SK-N-SH (cell line): ENCODE measurements around the gene ABHD2. TPM values are rescaled to one million over a fixed set of nuclear protein-coding genes. Genes with fewer than 3 reads are reported as not detected.

Source experiments
- CTCF ChIA-PET: fragments of 300-600, 350-600 bp; formaldehyde crosslinking; extraction: SDS; loops from one replicate; lab custom pipeline; 2021; lab: Yijun Ruan, JAX
- POLR2A ChIA-PET: fragments of 350-600 bp; sonication (Branson Sonifier 250); formaldehyde crosslinking; extraction: SDS; loops from one replicate; lab custom pipeline; 2020; ENCODE audit warnings: antibody characterized with exemption, inconsistent platforms; lab: Yijun Ruan, JAX
- DNase-seq: peaks from one replicate; pipeline ENCODE4 v3.0.0; 2012
- H2AFZ ChIP-seq: fragments of 200-600 bp; sonication (generic); 2 replicates; pipeline ENCODE4 v1.8.1; 2016; ENCODE audit warnings: antibody characterized with exemption, mild to moderate bottlenecking, low read depth
- H3F3A ChIP-seq: fragments of 200-600 bp; sonication (generic); replicated peaks from 2 replicates; pipeline ENCODE3; 2016; ENCODE audit warnings: antibody characterized with exemption, mild to moderate bottlenecking; ENCODE audit not compliant: insufficient read depth
- H3K27ac ChIP-seq, 2 experiments: fragments of 200-500 bp in 1 of 2; fragments of 200-600 bp in 1 of 2; sonication (Bioruptor generic) in 1 of 2; sonication (generic), shearing (Covaris generic) in 1 of 2; 2 replicates each; pipeline versions ENCODE4 v1.5.1 to v1.6.1; 2014 to 2016; ENCODE audit warnings: low read depth in 2 of 2, inconsistent platforms in 1 of 2, low read length in 1 of 2, mild to moderate bottlenecking in 1 of 2, mixed read lengths in 1 of 2
- H3K27me3 ChIP-seq: fragments of 200-600 bp; sonication (generic), shearing (Covaris generic); 2 replicates; pipeline ENCODE4 v1.6.1; 2016; ENCODE audit warnings: mixed run types; ENCODE audit not compliant: insufficient read depth
- H3K36me3 ChIP-seq, 2 experiments: fragments of 200-500 bp in 1 of 2; fragments of 200-600 bp in 1 of 2; sonication (Bioruptor generic) in 1 of 2; sonication (generic) in 1 of 2; replicated peaks in 1 of 2; 2 replicates each; pipeline versions ENCODE3 to v1.5.1; 2014 to 2016; ENCODE audit warnings: low read length in 1 of 2, mild to moderate bottlenecking in 1 of 2; ENCODE audit not compliant: insufficient read depth in 2 of 2, control insufficient read depth in 1 of 2
- H3K4me1 ChIP-seq, 2 experiments: fragments of 200-500 bp in 1 of 2; fragments of 200-600 bp in 1 of 2; sonication (Bioruptor generic) in 1 of 2; sonication (generic), shearing (Covaris generic) in 1 of 2; 2 replicates each; pipeline versions ENCODE4 v1.5.1 to v1.6.1; 2014 to 2016; ENCODE audit warnings: low read depth in 1 of 2, low read length in 1 of 2, mixed run types in 1 of 2; ENCODE audit not compliant: insufficient read depth in 2 of 2, control insufficient read depth in 1 of 2
- H3K4me2 ChIP-seq: fragments of 200-600 bp; sonication (generic), shearing (Covaris generic); 2 replicates; pipeline ENCODE4 v1.6.1; 2017; ENCODE audit warnings: mixed run types
- H3K4me3 ChIP-seq, 2 experiments: fragments of 200-500 bp in 1 of 2; fragments of 200-600 bp in 1 of 2; sonication (Bioruptor generic) in 1 of 2; sonication (generic), shearing (Covaris generic) in 1 of 2; 2 replicates each; pipeline versions ENCODE4 v1.5.1 to v1.8.1; 2014 to 2016; ENCODE audit warnings: low read depth in 2 of 2, inconsistent platforms in 1 of 2, low read length in 1 of 2, mild to moderate bottlenecking in 1 of 2, mixed read lengths in 1 of 2, moderate library complexity in 1 of 2
- H3K79me2 ChIP-seq: fragments of 200-600 bp; sonication (generic); 2 replicates; pipeline ENCODE4 v1.8.1; 2017; ENCODE audit warnings: mild to moderate bottlenecking; ENCODE audit not compliant: insufficient read depth
- H3K9ac ChIP-seq: fragments of 200-600 bp; sonication (generic); 2 replicates; pipeline ENCODE4 v1.6.1; 2017; ENCODE audit warnings: mixed run types
- H3K9me2 ChIP-seq: fragments of 200-600 bp; sonication (generic); 2 replicates; pipeline ENCODE4 v1.6.1; 2017; ENCODE audit warnings: mixed run types
- H3K9me3 ChIP-seq: fragments of 200-600 bp; sonication (generic); 2 replicates; pipeline ENCODE4 v1.6.1; 2017; ENCODE audit warnings: mixed run types, mild to moderate bottlenecking, moderate library complexity
- H4K20me1 ChIP-seq: fragments of 200-600 bp; sonication (generic); 2 replicates; pipeline ENCODE4 v1.6.1; 2017; ENCODE audit warnings: mild to moderate bottlenecking, mixed run types; ENCODE audit not compliant: insufficient read depth
- ELF1 ChIP-seq: IDR thresholded peaks from 2 replicates; pipeline ENCODE4 v1.4.0; 2012
- EP300 ChIP-seq, 2 experiments: IDR thresholded peaks; 2 replicates each; pipeline versions ENCODE4 v1.4.0 to v1.6.1; 2012; ENCODE audit warnings: borderline replicate concordance in 1 of 2, low read depth in 1 of 2, low read length in 1 of 2
- FOSL2 ChIP-seq: IDR thresholded peaks from 2 replicates; pipeline ENCODE4 v1.4.0; 2012; ENCODE audit warnings: low read depth, mild to moderate bottlenecking, moderate library complexity, borderline replicate concordance
- GABPA ChIP-seq: IDR thresholded peaks from 2 replicates; pipeline ENCODE4 v1.4.0; 2012; ENCODE audit warnings: low read depth, mild to moderate bottlenecking
- GATA2 ChIP-seq: sonication (generic); formaldehyde crosslinking; IDR thresholded peaks from 2 replicates; pipeline ENCODE4 v1.5.0; 2020; ENCODE audit warnings: mild to moderate bottlenecking, missing genetic modification reagents
- MEF2A ChIP-seq: IDR thresholded peaks from 2 replicates; pipeline ENCODE4 v1.4.0; 2012; ENCODE audit warnings: low read depth, borderline replicate concordance
- MXI1 ChIP-seq: IDR thresholded peaks from 2 replicates; pipeline ENCODE4 v1.6.1; 2012; ENCODE audit warnings: mild to moderate bottlenecking, low read depth, low read length, improper control_type of control experiment
- NFIC ChIP-seq: IDR thresholded peaks from 2 replicates; pipeline ENCODE4 v1.4.0; 2012; ENCODE audit warnings: borderline replicate concordance
- POLR2AphosphoS5 ChIP-seq: IDR thresholded peaks from 2 replicates; pipeline ENCODE4 v1.6.1; 2012; ENCODE audit warnings: low read depth, low read length
- RFX5 ChIP-seq: IDR thresholded peaks from 2 replicates; pipeline ENCODE4 v1.6.1; 2012; ENCODE audit warnings: mild to moderate bottlenecking, improper control_type of control experiment, low read length
- RXRA ChIP-seq: IDR thresholded peaks from 2 replicates; pipeline ENCODE4 v1.4.0; 2012; ENCODE audit warnings: low read depth, mild to moderate bottlenecking, borderline replicate concordance
- SIN3A ChIP-seq: IDR thresholded peaks from 2 replicates; pipeline ENCODE4 v1.6.1; 2012; ENCODE audit warnings: low read depth, mild to moderate bottlenecking, low read length, moderate library complexity, borderline replicate concordance
- SMC3 ChIP-seq: IDR thresholded peaks from 2 replicates; pipeline ENCODE4 v1.6.1; 2012; ENCODE audit warnings: low read depth, low read length, improper control_type of control experiment
- TCF12 ChIP-seq: IDR thresholded peaks from 2 replicates; pipeline ENCODE4 v1.4.0; 2012
- WGBS: methylation state at CpG from one replicate; pipeline ENCODE4 v1.1.6; 2017; ENCODE audit warnings: low lambda C conversion rate; 5-methylcytosine and 5-hydroxymethylcytosine counted together
- polyA plus RNA-seq, 3 experiments: library from polyadenylated mRNA; depleted of rRNA; stranded (reverse); fragments of >200 nt; gene quantifications; 2 replicates each; pipeline ENCODE4 v1.2.3, GENCODE V29; 2012
- TF ChIP-seq, protein P1 (sequence below): fragments of 200-600 bp; sonication (generic); IDR thresholded peaks from 2 replicates; pipeline ENCODE4 v1.6.1; 2017; ENCODE audit warnings: antibody characterized with exemption, mild to moderate bottlenecking, moderate library complexity
- TF ChIP-seq, protein P2 (sequence below): fragments of 150-350 bp; IDR thresholded peaks from 2 replicates; pipeline ENCODE4 v1.6.1; 2017; ENCODE audit warnings: antibody characterized with exemption, low read length, low read depth, borderline replicate concordance
- TF ChIP-seq, protein P3 (sequence below): IDR thresholded peaks from 2 replicates; pipeline ENCODE4 v1.4.0; 2012; ENCODE audit warnings: low read depth, borderline replicate concordance

ABHD2 gene
- polyA plus RNA-seq, 1 of the 3 experiments (the other 2 are of a cell fraction) = 19.2 TPM

DNA sequence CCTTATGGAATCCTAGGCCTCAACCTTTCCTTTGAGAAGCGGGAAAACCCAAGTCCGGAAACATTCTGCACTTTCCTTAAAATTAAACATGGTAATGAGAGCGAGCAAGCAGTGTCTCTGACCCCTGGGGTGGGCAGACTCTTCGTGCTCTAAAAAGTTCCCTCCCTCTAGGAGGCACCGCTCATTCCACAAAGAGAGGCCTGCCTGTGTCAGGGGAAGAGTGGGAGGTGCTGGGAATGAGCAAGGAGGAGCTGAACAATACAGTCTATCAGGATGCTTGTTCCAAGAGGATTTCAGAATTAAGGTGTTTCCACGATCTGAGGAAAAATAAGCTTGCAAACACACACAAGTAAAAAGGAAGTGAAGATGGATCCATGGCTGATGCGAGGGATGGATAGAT is 139.2 kb downstream of the ABHD2 start:
- no peaks in the 10 kb centered on the region for H3K9me2 ChIP-seq
- no peaks in the 10 kb centered on the region for H3K79me2 ChIP-seq
- H3K27ac ChIP-seq = no peak overlapping the region
- ChIA-PET CTCF (interaction anchor here (1.0 to 7.4 kb wide), 2 partner anchors 21 to 505 kb away, joined by 3 to 56 read pairs; no protein-coding TSS in a partner anchor), POLR2A (no interaction called here)
- H3K27me3 ChIP-seq = no peaks in the 10 kb centered on the region
- no peak overlapping the region for H2AFZ ChIP-seq
- no peaks in the 10 kb centered on the region for H3F3A ChIP-seq
- H3K36me3 ChIP-seq = no peaks in the 10 kb centered on the region
- no peak overlapping the region for H3K4me3 ChIP-seq
- no peak overlapping the region for H3K9ac ChIP-seq
- no peaks in the 10 kb centered on the region for H3K9me3 ChIP-seq
- H3K4me1 ChIP-seq = no peaks in the 10 kb centered on the region
- no peaks in the 10 kb centered on the region for H4K20me1 ChIP-seq
- TF ChIP-seq GATA2 (CRISPR knock-in tag) (no peak), GABPA (no peak), RXRA (no peak), ELF1 (no peak), TCF12 (no peak), MXI1 (no peak), SMC3 (no peak), RFX5 (no peak), SIN3A (no peak), MEF2A (no peak), NFIC (no peak), FOSL2 (no peak), POLR2AphosphoS5 (no peak), EP300 (IDR thresholded peaks at IDR 0.05; ENCODE audit: borderline replicate concordance in 1 of 2, low read depth in 1 of 2, low read length in 1 of 2) (no peak)
- TF ChIP-seq, protein P1, sequence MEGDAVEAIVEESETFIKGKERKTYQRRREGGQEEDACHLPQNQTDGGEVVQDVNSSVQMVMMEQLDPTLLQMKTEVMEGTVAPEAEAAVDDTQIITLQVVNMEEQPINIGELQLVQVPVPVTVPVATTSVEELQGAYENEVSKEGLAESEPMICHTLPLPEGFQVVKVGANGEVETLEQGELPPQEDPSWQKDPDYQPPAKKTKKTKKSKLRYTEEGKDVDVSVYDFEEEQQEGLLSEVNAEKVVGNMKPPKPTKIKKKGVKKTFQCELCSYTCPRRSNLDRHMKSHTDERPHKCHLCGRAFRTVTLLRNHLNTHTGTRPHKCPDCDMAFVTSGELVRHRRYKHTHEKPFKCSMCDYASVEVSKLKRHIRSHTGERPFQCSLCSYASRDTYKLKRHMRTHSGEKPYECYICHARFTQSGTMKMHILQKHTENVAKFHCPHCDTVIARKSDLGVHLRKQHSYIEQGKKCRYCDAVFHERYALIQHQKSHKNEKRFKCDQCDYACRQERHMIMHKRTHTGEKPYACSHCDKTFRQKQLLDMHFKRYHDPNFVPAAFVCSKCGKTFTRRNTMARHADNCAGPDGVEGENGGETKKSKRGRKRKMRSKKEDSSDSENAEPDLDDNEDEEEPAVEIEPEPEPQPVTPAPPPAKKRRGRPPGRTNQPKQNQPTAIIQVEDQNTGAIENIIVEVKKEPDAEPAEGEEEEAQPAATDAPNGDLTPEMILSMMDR = no peak
- TF ChIP-seq, protein P2, sequence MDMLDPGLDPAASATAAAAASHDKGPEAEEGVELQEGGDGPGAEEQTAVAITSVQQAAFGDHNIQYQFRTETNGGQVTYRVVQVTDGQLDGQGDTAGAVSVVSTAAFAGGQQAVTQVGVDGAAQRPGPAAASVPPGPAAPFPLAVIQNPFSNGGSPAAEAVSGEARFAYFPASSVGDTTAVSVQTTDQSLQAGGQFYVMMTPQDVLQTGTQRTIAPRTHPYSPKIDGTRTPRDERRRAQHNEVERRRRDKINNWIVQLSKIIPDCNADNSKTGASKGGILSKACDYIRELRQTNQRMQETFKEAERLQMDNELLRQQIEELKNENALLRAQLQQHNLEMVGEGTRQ = no peak
- TF ChIP-seq, protein P3, sequence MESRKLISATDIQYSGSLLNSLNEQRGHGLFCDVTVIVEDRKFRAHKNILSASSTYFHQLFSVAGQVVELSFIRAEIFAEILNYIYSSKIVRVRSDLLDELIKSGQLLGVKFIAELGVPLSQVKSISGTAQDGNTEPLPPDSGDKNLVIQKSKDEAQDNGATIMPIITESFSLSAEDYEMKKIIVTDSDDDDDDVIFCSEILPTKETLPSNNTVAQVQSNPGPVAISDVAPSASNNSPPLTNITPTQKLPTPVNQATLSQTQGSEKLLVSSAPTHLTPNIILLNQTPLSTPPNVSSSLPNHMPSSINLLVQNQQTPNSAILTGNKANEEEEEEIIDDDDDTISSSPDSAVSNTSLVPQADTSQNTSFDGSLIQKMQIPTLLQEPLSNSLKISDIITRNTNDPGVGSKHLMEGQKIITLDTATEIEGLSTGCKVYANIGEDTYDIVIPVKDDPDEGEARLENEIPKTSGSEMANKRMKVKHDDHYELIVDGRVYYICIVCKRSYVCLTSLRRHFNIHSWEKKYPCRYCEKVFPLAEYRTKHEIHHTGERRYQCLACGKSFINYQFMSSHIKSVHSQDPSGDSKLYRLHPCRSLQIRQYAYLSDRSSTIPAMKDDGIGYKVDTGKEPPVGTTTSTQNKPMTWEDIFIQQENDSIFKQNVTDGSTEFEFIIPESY = no peak
- DNase-seq = no peak
- 81% methylated on average over 7 of the region's 7 CpGs for WGBS
- no peak overlapping the region for H3K4me2 ChIP-seq
